OCI-M1 (cell line): ENCODE data around the gene ZNF2.
A peak's percentile ranks its signal among the peaks of the same experiment; 100 is the strongest.

Experiments
- DNase-seq: peaks from one replicate; lab custom pipeline; 2025; lab: John Stamatoyannopoulos, UW

ZNF2 gene

GRCh38 chr2:95206096-95206495 lies 40.5 kb downstream of the ZNF2 start:
- DNase-seq = no peak

GRCh38 chr2:95207111-95207961 lies 41.7 kb downstream of the ZNF2 start, which contains the start of gene ZNF892:
Gene ZNF892 (plus strand): TSS chr2:95207521. CDS start chr2:95207816, 295 bp downstream.
- DNase-seq = peak; percentile 94

DNA sequence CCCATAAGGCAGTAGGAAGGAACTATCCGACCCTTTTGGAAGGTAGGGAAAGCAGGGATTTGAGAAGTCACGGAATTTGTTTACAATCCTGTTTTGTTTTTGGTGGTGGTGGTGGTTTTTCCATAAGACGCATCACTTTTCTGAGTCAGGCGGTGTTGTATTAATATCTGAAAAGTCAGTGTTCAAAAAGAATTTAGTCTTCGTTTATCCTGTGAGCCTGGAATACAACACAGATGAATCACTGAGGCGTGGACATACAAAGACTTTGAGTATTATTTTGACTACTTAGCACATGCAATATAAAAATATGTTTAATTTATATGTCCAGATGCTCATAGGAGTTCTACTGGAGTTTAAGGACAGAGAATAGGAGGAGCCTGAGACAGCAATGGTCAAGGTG lies 42.5 kb downstream of the ZNF2 start:
- no peak for DNase-seq

GRCh38 chr2:95215018-95215612 lies 49.5 kb downstream of the ZNF2 start:
- no peak for DNase-seq

- DNase-seq = no peak
Measured at GRCh38 chr2:95220449-95220848, 54.8 kb downstream of the ZNF2 start.

- no peak for DNase-seq
Measured at GRCh38 chr2:95225658-95226057, 60.0 kb downstream of the ZNF2 start.

DNA sequence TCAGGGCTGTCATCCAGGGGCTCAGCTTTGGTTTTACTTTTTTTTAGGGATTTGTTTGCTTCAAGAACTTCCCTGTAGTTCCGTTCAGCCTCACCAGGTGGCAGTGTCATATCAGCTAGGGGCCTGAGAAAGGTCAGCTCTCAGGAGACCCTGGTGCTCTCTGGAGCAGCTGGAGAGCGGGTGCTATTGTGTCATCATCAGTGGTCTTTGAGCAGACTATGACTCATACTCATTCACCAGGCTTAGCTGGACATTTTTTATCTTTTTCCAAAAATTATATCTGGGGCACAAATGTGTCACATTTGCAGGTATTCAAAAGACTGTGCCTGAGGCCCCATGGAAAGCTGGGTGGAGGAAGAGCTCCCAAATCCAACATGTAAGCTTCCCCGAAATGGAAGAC lies 66.1 kb downstream of the ZNF2 start:
- DNase-seq = peak; percentile 76

- DNase-seq = no peak
Measured at GRCh38 chr2:95232232-95232631, 66.6 kb downstream of the ZNF2 start.
